MM.1S (cell line): ENCODE data around the gene TBL1Y.

Experiments
- DNase-seq: peaks from one replicate; pipeline ENCODE4 v3.0.0-alpha.2; 2015
- H2AFZ ChIP-seq: fragments of 300-600 bp; sonication (generic); 2 replicates; pipeline ENCODE4 v1.6.0; 2016; ENCODE audit warnings: antibody characterized with exemption, low read length
- H3F3A ChIP-seq: fragments of 300-600 bp; sonication (generic); 2 replicates; pipeline ENCODE4 v1.6.1; 2016; ENCODE audit warnings: mild to moderate bottlenecking, antibody characterized with exemption, low read length, moderate library complexity, mixed read lengths; ENCODE audit not compliant: insufficient read depth
- H3K27ac ChIP-seq: fragments of 300-600 bp; sonication (generic); 2 replicates; pipeline ENCODE4 v1.5.1; 2016; ENCODE audit warnings: mild to moderate bottlenecking, low read length
- H3K27me3 ChIP-seq: fragments of 300-600 bp; sonication (generic); replicated peaks from 2 replicates; pipeline ENCODE4 v1.6.0; 2016; ENCODE audit warnings: low read length; ENCODE audit not compliant: insufficient read depth
- H3K36me3 ChIP-seq: fragments of 300-600 bp; sonication (generic); replicated peaks from 2 replicates; pipeline ENCODE4 v1.6.1; 2016; ENCODE audit warnings: mild to moderate bottlenecking, low read length, mixed read lengths; ENCODE audit not compliant: insufficient read depth
- H3K4me1 ChIP-seq: fragments of 300-600 bp; sonication (generic); 2 replicates; pipeline ENCODE4 v1.6.1; 2016; ENCODE audit warnings: low read length, mixed read lengths
- H3K4me2 ChIP-seq: fragments of 300-600 bp; sonication (generic); 2 replicates; pipeline ENCODE4 v1.6.0; 2016; ENCODE audit warnings: low read depth, low read length
- H3K4me3 ChIP-seq: fragments of 300-600 bp; sonication (generic); 2 replicates; pipeline ENCODE4 v1.5.1; 2016; ENCODE audit warnings: low read length, mixed read lengths
- H3K79me2 ChIP-seq: fragments of 300-600 bp; sonication (generic); 2 replicates; pipeline ENCODE4 v1.6.1; 2016; ENCODE audit warnings: mixed run types, low read length, mixed read lengths
- H3K9ac ChIP-seq: fragments of 300-600 bp; sonication (generic); 2 replicates; pipeline ENCODE4 v1.6.1; 2016; ENCODE audit warnings: low read length, mixed read lengths
- H3K9me2 ChIP-seq: fragments of 300-600 bp; sonication (generic); replicated peaks from 2 replicates; pipeline ENCODE4 v1.6.1; 2016; ENCODE audit warnings: mild to moderate bottlenecking, low read length, mixed read lengths; ENCODE audit not compliant: insufficient read depth
- H3K9me3 ChIP-seq: fragments of 300-600 bp; sonication (generic); replicated peaks from 2 replicates; pipeline ENCODE4 v1.6.1; 2016; ENCODE audit warnings: mild to moderate bottlenecking, low read length, mixed read lengths; ENCODE audit not compliant: insufficient read depth
- H4K20me1 ChIP-seq: fragments of 300-600 bp; sonication (generic); 2 replicates; pipeline ENCODE4 v1.6.1; 2016; ENCODE audit warnings: mild to moderate bottlenecking, low read length, moderate library complexity, mixed read lengths; ENCODE audit not compliant: insufficient read depth
- EZH2 ChIP-seq: fragments of 300-600 bp; sonication (generic); optimal IDR thresholded peaks from 2 replicates; pipeline ENCODE3; 2017; ENCODE audit warnings: low read depth, mild to moderate bottlenecking, antibody characterized with exemption, low read length, mixed read lengths
- EZH2phosphoT487 ChIP-seq: fragments of 300-600 bp; sonication (generic); IDR thresholded peaks from 2 replicates; pipeline ENCODE4 v1.6.1; 2018; ENCODE audit warnings: antibody characterized with exemption, low read length
- TF ChIP-seq, protein P1 (sequence below): fragments of 300-600 bp; sonication (generic); IDR thresholded peaks from 2 replicates; pipeline ENCODE4 v1.5.1; 2016; ENCODE audit warnings: antibody characterized with exemption, low read length, mixed read lengths

Gene TBL1Y

DNA sequence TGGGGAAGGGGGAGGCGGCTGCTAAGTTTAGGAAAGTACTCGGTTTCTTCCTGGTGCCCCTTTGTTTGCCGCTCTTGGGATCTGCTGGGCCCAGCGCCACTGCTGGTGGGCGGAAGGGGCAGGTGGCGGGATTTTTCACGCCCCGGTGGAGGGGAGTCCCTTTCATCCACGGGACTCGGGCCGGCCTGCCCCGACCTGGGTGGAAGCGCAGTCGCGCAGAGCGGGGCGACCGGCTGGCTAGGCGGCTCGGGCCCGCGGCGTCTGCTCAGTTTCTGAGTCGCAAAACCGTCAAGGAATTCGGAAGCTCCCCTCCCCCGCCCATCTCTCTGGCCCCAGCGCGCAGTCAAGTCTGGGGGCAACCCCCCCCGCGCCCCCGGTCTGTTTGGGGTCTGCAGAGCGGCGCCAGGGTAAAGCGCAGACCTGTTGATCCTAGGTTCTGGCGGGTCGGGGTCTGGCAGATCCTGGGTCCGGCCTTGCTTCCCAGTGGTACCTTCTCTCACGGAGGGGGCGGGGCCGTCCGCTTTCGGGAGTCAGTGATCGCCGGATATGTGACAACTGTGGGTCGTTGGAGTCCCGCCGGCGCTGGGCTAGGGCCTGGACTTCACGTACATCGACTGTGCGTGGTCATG lies 870 bp downstream of the TBL1Y start, which contains the start of gene AMELY:
Gene AMELY, minus strand, starts transcription at position 500 of the 629 bp plus-strand sequence. CDS start 39,144 bp downstream, outside the sequence.
- H3K79me2 ChIP-seq: no peaks in the 10 kb centered on the region
- H3K4me1 ChIP-seq: no peaks in the 10 kb centered on the region
- no peak within 1 kb of the TSS for H3K27ac ChIP-seq
- TF ChIP-seq EZH2phosphoT487 (no peak), EZH2 (no peak)
- TF ChIP-seq, protein P1, sequence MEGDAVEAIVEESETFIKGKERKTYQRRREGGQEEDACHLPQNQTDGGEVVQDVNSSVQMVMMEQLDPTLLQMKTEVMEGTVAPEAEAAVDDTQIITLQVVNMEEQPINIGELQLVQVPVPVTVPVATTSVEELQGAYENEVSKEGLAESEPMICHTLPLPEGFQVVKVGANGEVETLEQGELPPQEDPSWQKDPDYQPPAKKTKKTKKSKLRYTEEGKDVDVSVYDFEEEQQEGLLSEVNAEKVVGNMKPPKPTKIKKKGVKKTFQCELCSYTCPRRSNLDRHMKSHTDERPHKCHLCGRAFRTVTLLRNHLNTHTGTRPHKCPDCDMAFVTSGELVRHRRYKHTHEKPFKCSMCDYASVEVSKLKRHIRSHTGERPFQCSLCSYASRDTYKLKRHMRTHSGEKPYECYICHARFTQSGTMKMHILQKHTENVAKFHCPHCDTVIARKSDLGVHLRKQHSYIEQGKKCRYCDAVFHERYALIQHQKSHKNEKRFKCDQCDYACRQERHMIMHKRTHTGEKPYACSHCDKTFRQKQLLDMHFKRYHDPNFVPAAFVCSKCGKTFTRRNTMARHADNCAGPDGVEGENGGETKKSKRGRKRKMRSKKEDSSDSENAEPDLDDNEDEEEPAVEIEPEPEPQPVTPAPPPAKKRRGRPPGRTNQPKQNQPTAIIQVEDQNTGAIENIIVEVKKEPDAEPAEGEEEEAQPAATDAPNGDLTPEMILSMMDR: no peak
- no peak for DNase-seq
- no peaks in the 10 kb centered on the region for H3K36me3 ChIP-seq
- H3K9me3 ChIP-seq: no peaks in the 10 kb centered on the region
- H3K9me2 ChIP-seq: no peaks in the 10 kb centered on the region
- no peak within 1 kb of the TSS for H3K4me3 ChIP-seq
- no peak within 1 kb of the TSS for H3K4me2 ChIP-seq
- H2AFZ ChIP-seq: no peak within 1 kb of the TSS
- no peaks in the 10 kb centered on the region for H3K27me3 ChIP-seq
- H3F3A ChIP-seq: no peaks in the 10 kb centered on the region
- no peak within 1 kb of the TSS for H3K9ac ChIP-seq
- no peaks in the 10 kb centered on the region for H4K20me1 ChIP-seq

DNA sequence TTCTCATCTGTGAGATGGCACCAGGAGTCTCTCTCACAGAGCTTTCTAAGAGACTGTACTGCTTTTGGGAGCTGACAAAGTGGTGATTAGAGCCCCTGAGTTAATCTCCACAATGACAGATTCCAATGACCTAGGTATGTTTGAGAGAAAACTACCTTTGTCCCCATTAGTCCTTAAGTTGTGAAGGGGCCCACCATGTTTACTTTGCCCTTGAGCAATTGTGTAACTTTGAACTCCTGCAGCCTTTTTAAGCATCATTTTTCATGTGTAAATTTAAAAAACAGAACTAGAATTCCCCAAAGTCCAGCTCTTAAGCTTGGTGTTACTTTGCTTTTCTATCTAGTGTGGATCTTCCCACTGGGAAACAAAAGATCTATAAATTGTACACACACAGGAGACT lies 2.9 kb downstream of the TBL1Y start:
- H3K9me3 ChIP-seq: no peaks in the 10 kb centered on the region
- no peak overlapping the region for H3K9ac ChIP-seq
- no peaks in the 10 kb centered on the region for H3F3A ChIP-seq

DNA sequence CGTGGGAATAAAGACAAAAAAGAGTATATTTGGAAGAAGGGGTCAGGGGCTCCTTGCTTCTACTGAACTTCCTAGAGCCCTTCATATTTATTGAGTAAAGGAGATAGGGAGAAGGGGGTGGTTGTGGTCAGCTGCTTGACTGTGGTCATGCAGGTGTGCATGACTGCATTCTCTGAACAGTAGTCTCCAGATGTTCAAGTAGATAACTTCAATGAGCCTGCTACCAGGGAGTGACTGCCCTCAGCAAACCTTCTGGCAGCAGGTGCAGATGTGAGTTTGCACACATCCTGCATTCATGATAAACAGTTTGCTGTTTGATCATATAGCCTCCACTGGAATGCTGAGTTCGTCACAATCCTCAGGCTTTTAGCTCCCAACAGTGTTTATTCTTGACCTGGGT lies 10.6 kb downstream of the TBL1Y start:
- H3K9me3 ChIP-seq: no peaks in the 10 kb centered on the region
- H2AFZ ChIP-seq: no peak overlapping the region
- no peaks in the 10 kb centered on the region for H3K9me2 ChIP-seq
- H3K79me2 ChIP-seq: no peaks in the 10 kb centered on the region
- no peak for DNase-seq
- H3K27ac ChIP-seq: no peak overlapping the region
- H3K4me2 ChIP-seq: no peak overlapping the region
- no peaks in the 10 kb centered on the region for H4K20me1 ChIP-seq
- H3K4me3 ChIP-seq: no peak overlapping the region
- no peak for TF ChIP-seq EZH2
- no peak for TF ChIP-seq EZH2phosphoT487
- TF ChIP-seq, protein P1: no peak
- H3K27me3 ChIP-seq: no peaks in the 10 kb centered on the region
- H3K9ac ChIP-seq: no peak overlapping the region
- no peaks in the 10 kb centered on the region for H3K4me1 ChIP-seq
- H3F3A ChIP-seq: no peaks in the 10 kb centered on the region
- H3K36me3 ChIP-seq: no peaks in the 10 kb centered on the region

More for the DNA sequence above, 2.9 kb downstream of the TBL1Y start:
- Histone ChIP-seq H2AFZ (no peak overlapping the region), H3K4me1 (no peaks in the 10 kb centered on the region), H3K79me2 (no peaks in the 10 kb centered on the region), H3K36me3 (no peaks in the 10 kb centered on the region), H3K9me2 (no peaks in the 10 kb centered on the region), H3K4me3 (no peak overlapping the region), H4K20me1 (no peaks in the 10 kb centered on the region), H3K4me2 (no peak overlapping the region), H3K27ac (no peak overlapping the region), H3K27me3 (no peaks in the 10 kb centered on the region)
- no peak for DNase-seq
- TF ChIP-seq EZH2phosphoT487: no peak
- TF ChIP-seq, protein P1: no peak
- no peak for TF ChIP-seq EZH2
